ENCODE measurements around the gene GLIPR2.

GRCh38 chr9:36118706-36119105, 17.8 kb upstream of the GLIPR2 start:
- TF ChIP-seq CTCF (IDR thresholded peaks at IDR 0.05) (no peak), POLR2A (IDR thresholded peaks at IDR 0.05) (no peak), EP300 (IDR thresholded peaks at IDR 0.05) (no peak)

All from ovary (tissue), 3 donors.